ENCODE results near the gene CNDP1. TPM values are rescaled to one million over a fixed set of nuclear protein-coding genes. Genes with fewer than 3 reads are reported as not detected.

CNDP1 gene
- polyA plus RNA-seq, 1 donor from 2014 or later, result 2.1 TPM

GRCh38 chr18:74608681-74609080 lies 74.4 kb downstream of the CNDP1 start:
- Histone ChIP-seq H3K79me2 (replicated peaks; ENCODE audit: insufficient read depth, low read length) (no peaks in the 10 kb centered on the region), H3K4me2 (ENCODE audit: low read length) (no peak overlapping the region), H3F3A (ENCODE audit: insufficient read depth, low read length, poor library complexity, severe bottlenecking) (no peaks in the 10 kb centered on the region), H3K9ac (ENCODE audit: low read length) (no peak overlapping the region), H3K4me3 (ENCODE audit: low read length) (no peak overlapping the region), H3K36me3 (ENCODE audit: insufficient read depth, low read length) (no peaks in the 10 kb centered on the region), H3K27me3 (ENCODE audit: insufficient read depth, low read depth, low read length) (no peaks in the 10 kb centered on the region), H3K9me2 (ENCODE audit: insufficient read depth, low read length) (no peaks in the 10 kb centered on the region), H3K27ac (ENCODE audit: low read length) (no peak overlapping the region), H4K20me1 (ENCODE audit: insufficient read depth) (no peaks in the 10 kb centered on the region), H3K9me3 (ENCODE audit: low read length) (no peaks in the 10 kb centered on the region), H2AFZ (ENCODE audit: low read depth, low read length) (no peak overlapping the region)
- TF ChIP-seq CTCF (IDR thresholded peaks at IDR 0.05; ENCODE audit: poor library complexity, severe bottlenecking) (no peak), POLR2AphosphoS5 (IDR thresholded peaks at IDR 0.05) (no peak), EZH2 (IDR thresholded peaks at IDR 0.05; ENCODE audit: borderline replicate concordance, insufficient read depth, low read length, poor library complexity, severe bottlenecking) (no peak), REST (IDR thresholded peaks at IDR 0.05; ENCODE audit: borderline replicate concordance) (no peak)

GRCh38 chr18:74609535-74609934 lies 75.2 kb downstream of the CNDP1 start:
- Histone ChIP-seq H3K79me2 (replicated peaks; ENCODE audit: insufficient read depth, low read length) (no peaks in the 10 kb centered on the region), H3K4me2 (ENCODE audit: low read length) (no peak overlapping the region), H3K4me3 (ENCODE audit: low read length) (no peak overlapping the region), H3K9me2 (ENCODE audit: insufficient read depth, low read length) (no peaks in the 10 kb centered on the region), H3K9me3 (ENCODE audit: low read length) (no peaks in the 10 kb centered on the region), H3K9ac (ENCODE audit: low read length) (no peak overlapping the region), H2AFZ (ENCODE audit: low read depth, low read length) (no peak overlapping the region), H3K27me3 (ENCODE audit: insufficient read depth, low read depth, low read length) (no peaks in the 10 kb centered on the region), H4K20me1 (ENCODE audit: insufficient read depth) (no peaks in the 10 kb centered on the region), H3F3A (ENCODE audit: insufficient read depth, low read length, poor library complexity, severe bottlenecking) (no peaks in the 10 kb centered on the region), H3K36me3 (ENCODE audit: insufficient read depth, low read length) (no peaks in the 10 kb centered on the region), H3K27ac (ENCODE audit: low read length) (no peak overlapping the region)
- TF ChIP-seq TAF1 (IDR thresholded peaks at IDR 0.05; ENCODE audit: low read depth) (no peak), MXI1 (conservative IDR thresholded peaks at IDR 0.05; ENCODE audit: poor library complexity, severe bottlenecking) (no peak), EZH2 (IDR thresholded peaks at IDR 0.05; ENCODE audit: borderline replicate concordance, insufficient read depth, low read length, poor library complexity, severe bottlenecking) (no peak), EP300 (conservative IDR thresholded peaks at IDR 0.05; ENCODE audit: poor library complexity, severe bottlenecking) (no peak), SMC3 (conservative IDR thresholded peaks at IDR 0.05; ENCODE audit: poor library complexity) (no peak), CTCF (IDR thresholded peaks at IDR 0.05; ENCODE audit: poor library complexity, severe bottlenecking) (no peak), POLR2AphosphoS5 (IDR thresholded peaks at IDR 0.05) (no peak), RAD21 (conservative IDR thresholded peaks at IDR 0.05) (no peak), REST (IDR thresholded peaks at IDR 0.05; ENCODE audit: borderline replicate concordance) (no peak)
